KOPT-K1 (cell line): ENCODE measurements around the gene GSTM5.

Experiments
- H3K27ac ChIP-seq: fragments of 200-600 bp; sonication (generic); 2 replicates; pipeline ENCODE4 v1.5.1; 2016; ENCODE audit warnings: antibody characterized with exemption, mild to moderate bottlenecking, low read depth, low read length; ENCODE audit not compliant: poor library complexity, severe bottlenecking
- H3K36me3 ChIP-seq: fragments of 200-600 bp; sonication (generic); 2 replicates; pipeline ENCODE4 v1.5.1; 2017; ENCODE audit warnings: antibody characterized with exemption, mild to moderate bottlenecking, low read length, moderate library complexity; ENCODE audit not compliant: insufficient read depth
- H3K9me3 ChIP-seq: fragments of 200-600 bp; sonication (generic); 2 replicates; pipeline ENCODE4 v1.5.1; 2017; ENCODE audit warnings: antibody characterized with exemption, low read length, mild to moderate bottlenecking; ENCODE audit not compliant: insufficient read depth, poor library complexity, severe bottlenecking

Gene GSTM5

GRCh38 chr1:109716121-109716520 lies 4.1 kb downstream of the GSTM5 start:
- Histone ChIP-seq H3K9me3 (no peaks in the 10 kb centered on the region), H3K27ac (no peak overlapping the region), H3K36me3 (no peaks in the 10 kb centered on the region)

- Histone ChIP-seq H3K27ac (no peak overlapping the region), H3K36me3 (no peaks in the 10 kb centered on the region), H3K9me3 (no peaks in the 10 kb centered on the region)
Observed at GRCh38 chr1:109716570-109717090, 4.6 kb downstream of the GSTM5 start.

GRCh38 chr1:109717729-109718128 lies 5.7 kb downstream of the GSTM5 start:
- Histone ChIP-seq H3K36me3 (no peaks in the 10 kb centered on the region), H3K9me3 (no peaks in the 10 kb centered on the region), H3K27ac (no peak overlapping the region)

GRCh38 chr1:109718495-109718894 lies 6.4 kb downstream of the GSTM5 start:
- Histone ChIP-seq H3K27ac (no peak overlapping the region), H3K36me3 (no peaks in the 10 kb centered on the region), H3K9me3 (no peaks in the 10 kb centered on the region)

- H3K27ac ChIP-seq: no peak overlapping the region
- no peaks in the 10 kb centered on the region for H3K36me3 ChIP-seq
- no peaks in the 10 kb centered on the region for H3K9me3 ChIP-seq
Observed at GRCh38 chr1:109719337-109719837, 7.3 kb downstream of the GSTM5 start.

GRCh38 chr1:109721042-109721441 lies 9.0 kb downstream of the GSTM5 start:
- Histone ChIP-seq H3K36me3 (no peaks in the 10 kb centered on the region), H3K9me3 (peaks cover 3% of the 10 kb centered on the region), H3K27ac (no peak overlapping the region)

- peaks cover 3% of the 10 kb centered on the region for H3K9me3 ChIP-seq
- no peak overlapping the region for H3K27ac ChIP-seq
- H3K36me3 ChIP-seq: no peaks in the 10 kb centered on the region
Observed at GRCh38 chr1:109721971-109722370, 9.9 kb downstream of the GSTM5 start.

GRCh38 chr1:109722908-109723691 lies 11.0 kb downstream of the GSTM5 start:
- no peak overlapping the region for H3K27ac ChIP-seq
- peaks cover 3% of the 10 kb centered on the region for H3K9me3 ChIP-seq

GRCh38 chr1:109724933-109725332 lies 12.9 kb downstream of the GSTM5 start:
- H3K27ac ChIP-seq: no peak overlapping the region
- H3K36me3 ChIP-seq: no peaks in the 10 kb centered on the region
- H3K9me3 ChIP-seq: peaks cover 3% of the 10 kb centered on the region

More at GRCh38 chr1:109722908-109723691, 11.0 kb downstream of the GSTM5 start:
- no peaks in the 10 kb centered on the region for H3K36me3 ChIP-seq

GRCh38 chr1:109725510-109725909 lies 13.5 kb downstream of the GSTM5 start:
- H3K27ac ChIP-seq: no peak overlapping the region
- no peaks in the 10 kb centered on the region for H3K36me3 ChIP-seq
- peaks cover 3% of the 10 kb centered on the region for H3K9me3 ChIP-seq

- peaks cover 3% of the 10 kb centered on the region for H3K9me3 ChIP-seq
- H3K27ac ChIP-seq: no peak overlapping the region
- no peaks in the 10 kb centered on the region for H3K36me3 ChIP-seq
Observed at GRCh38 chr1:109726007-109726406, 14.0 kb downstream of the GSTM5 start.

- Histone ChIP-seq H3K27ac (no peak overlapping the region), H3K36me3 (no peaks in the 10 kb centered on the region), H3K9me3 (peaks cover 3% of the 10 kb centered on the region)
Observed at GRCh38 chr1:109726728-109727373, 14.8 kb downstream of the GSTM5 start.

- no peaks in the 10 kb centered on the region for H3K36me3 ChIP-seq
- peaks cover 3% of the 10 kb centered on the region for H3K9me3 ChIP-seq
- no peak overlapping the region for H3K27ac ChIP-seq
Observed at GRCh38 chr1:109728870-109729269, 16.8 kb downstream of the GSTM5 start.

GRCh38 chr1:109730666-109731065 lies 18.6 kb downstream of the GSTM5 start:
- H3K9me3 ChIP-seq: peaks cover 1% of the 10 kb centered on the region

GRCh38 chr1:109732390-109732881 lies 20.4 kb downstream of the GSTM5 start:
- Histone ChIP-seq H3K36me3 (no peaks in the 10 kb centered on the region), H3K9me3 (no peaks in the 10 kb centered on the region), H3K27ac (no peak overlapping the region)

More at GRCh38 chr1:109730666-109731065, 18.6 kb downstream of the GSTM5 start:
- Histone ChIP-seq H3K36me3 (no peaks in the 10 kb centered on the region), H3K27ac (no peak overlapping the region)
